ENCODE measurements around the gene LRBA.

Gene LRBA

GRCh38 chr4:150235317-150235716 is 779.8 kb downstream of the LRBA start:
- no peak for DNase-seq

DNA sequence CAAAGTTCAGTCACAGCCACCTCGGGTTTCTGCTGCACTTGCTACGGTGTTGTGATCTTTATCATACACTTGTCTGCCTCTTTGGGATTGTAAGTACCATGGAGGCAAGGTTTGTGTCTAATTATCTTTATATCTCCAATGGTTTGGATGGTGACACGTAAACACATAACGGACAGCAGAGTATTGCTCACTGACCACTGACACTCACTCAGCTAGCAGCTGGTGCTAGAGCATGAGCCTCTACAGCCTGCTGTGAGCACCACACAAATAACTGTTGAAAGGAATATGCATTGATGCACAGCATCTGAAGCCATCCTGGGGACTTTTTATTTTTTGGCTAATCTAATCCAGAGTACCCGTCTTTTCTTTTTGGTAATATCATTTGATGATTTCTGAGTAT is 780.8 kb downstream of the LRBA start:
- no peak overlapping the region for H2AFZ ChIP-seq (ENCODE audit: low read length)
- no peaks in the 10 kb centered on the region for H3K36me3 ChIP-seq (replicated peaks; ENCODE audit: insufficient read depth, low read length)
- H3K79me2 ChIP-seq (ENCODE audit: low read length) = no peaks in the 10 kb centered on the region
- H3K27me3 ChIP-seq (replicated peaks; ENCODE audit: insufficient read depth, low read length) = no peaks in the 10 kb centered on the region
- TF ChIP-seq EZH2phosphoT487 (IDR thresholded peaks at IDR 0.05; ENCODE audit: low read length) = no peak
- TF ChIP-seq EZH2 (optimal IDR thresholded peaks at IDR 0.05; ENCODE audit: low read depth, low read length) = no peak
- TF ChIP-seq, protein P1, sequence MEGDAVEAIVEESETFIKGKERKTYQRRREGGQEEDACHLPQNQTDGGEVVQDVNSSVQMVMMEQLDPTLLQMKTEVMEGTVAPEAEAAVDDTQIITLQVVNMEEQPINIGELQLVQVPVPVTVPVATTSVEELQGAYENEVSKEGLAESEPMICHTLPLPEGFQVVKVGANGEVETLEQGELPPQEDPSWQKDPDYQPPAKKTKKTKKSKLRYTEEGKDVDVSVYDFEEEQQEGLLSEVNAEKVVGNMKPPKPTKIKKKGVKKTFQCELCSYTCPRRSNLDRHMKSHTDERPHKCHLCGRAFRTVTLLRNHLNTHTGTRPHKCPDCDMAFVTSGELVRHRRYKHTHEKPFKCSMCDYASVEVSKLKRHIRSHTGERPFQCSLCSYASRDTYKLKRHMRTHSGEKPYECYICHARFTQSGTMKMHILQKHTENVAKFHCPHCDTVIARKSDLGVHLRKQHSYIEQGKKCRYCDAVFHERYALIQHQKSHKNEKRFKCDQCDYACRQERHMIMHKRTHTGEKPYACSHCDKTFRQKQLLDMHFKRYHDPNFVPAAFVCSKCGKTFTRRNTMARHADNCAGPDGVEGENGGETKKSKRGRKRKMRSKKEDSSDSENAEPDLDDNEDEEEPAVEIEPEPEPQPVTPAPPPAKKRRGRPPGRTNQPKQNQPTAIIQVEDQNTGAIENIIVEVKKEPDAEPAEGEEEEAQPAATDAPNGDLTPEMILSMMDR (IDR thresholded peaks at IDR 0.05; ENCODE audit: low read length) = no peak
- H4K20me1 ChIP-seq (ENCODE audit: insufficient read depth, low read length) = no peaks in the 10 kb centered on the region
- no peaks in the 10 kb centered on the region for H3K4me1 ChIP-seq (ENCODE audit: low read length)
- no peaks in the 10 kb centered on the region for H3K9me3 ChIP-seq (replicated peaks; ENCODE audit: insufficient read depth, low read length)
- H3K9me2 ChIP-seq (replicated peaks; ENCODE audit: insufficient read depth, low read length) = no peaks in the 10 kb centered on the region
- H3K4me2 ChIP-seq (ENCODE audit: low read depth, low read length) = no peak overlapping the region
- no peak overlapping the region for H3K27ac ChIP-seq (ENCODE audit: low read length)
- no peak overlapping the region for H3K4me3 ChIP-seq (ENCODE audit: low read length)
- no peak overlapping the region for H3K9ac ChIP-seq (ENCODE audit: low read length)
- no peaks in the 10 kb centered on the region for H3F3A ChIP-seq (ENCODE audit: insufficient read depth, low read length)
- DNase-seq = no peak

More at GRCh38 chr4:150235317-150235716, 779.8 kb downstream of the LRBA start:
- no peak overlapping the region for H3K4me3 ChIP-seq (ENCODE audit: low read length)
- H3K27ac ChIP-seq (ENCODE audit: low read length) = no peak overlapping the region
- H3K36me3 ChIP-seq (replicated peaks; ENCODE audit: insufficient read depth, low read length) = no peaks in the 10 kb centered on the region
- H4K20me1 ChIP-seq (ENCODE audit: insufficient read depth, low read length) = no peaks in the 10 kb centered on the region
- H3K4me1 ChIP-seq (ENCODE audit: low read length) = no peaks in the 10 kb centered on the region
- no peaks in the 10 kb centered on the region for H3F3A ChIP-seq (ENCODE audit: insufficient read depth, low read length)
- H2AFZ ChIP-seq (ENCODE audit: low read length) = no peak overlapping the region
- TF ChIP-seq EZH2phosphoT487 (IDR thresholded peaks at IDR 0.05; ENCODE audit: low read length) (no peak), EZH2 (optimal IDR thresholded peaks at IDR 0.05; ENCODE audit: low read depth, low read length) (no peak)
- TF ChIP-seq, protein P1 (IDR thresholded peaks at IDR 0.05; ENCODE audit: low read length) = no peak
- H3K27me3 ChIP-seq (replicated peaks; ENCODE audit: insufficient read depth, low read length) = no peaks in the 10 kb centered on the region
- H3K9ac ChIP-seq (ENCODE audit: low read length) = no peak overlapping the region
- no peaks in the 10 kb centered on the region for H3K79me2 ChIP-seq (ENCODE audit: low read length)
- no peaks in the 10 kb centered on the region for H3K9me2 ChIP-seq (replicated peaks; ENCODE audit: insufficient read depth, low read length)
- H3K4me2 ChIP-seq (ENCODE audit: low read depth, low read length) = no peak overlapping the region
- H3K9me3 ChIP-seq (replicated peaks; ENCODE audit: insufficient read depth, low read length) = no peaks in the 10 kb centered on the region

DNA sequence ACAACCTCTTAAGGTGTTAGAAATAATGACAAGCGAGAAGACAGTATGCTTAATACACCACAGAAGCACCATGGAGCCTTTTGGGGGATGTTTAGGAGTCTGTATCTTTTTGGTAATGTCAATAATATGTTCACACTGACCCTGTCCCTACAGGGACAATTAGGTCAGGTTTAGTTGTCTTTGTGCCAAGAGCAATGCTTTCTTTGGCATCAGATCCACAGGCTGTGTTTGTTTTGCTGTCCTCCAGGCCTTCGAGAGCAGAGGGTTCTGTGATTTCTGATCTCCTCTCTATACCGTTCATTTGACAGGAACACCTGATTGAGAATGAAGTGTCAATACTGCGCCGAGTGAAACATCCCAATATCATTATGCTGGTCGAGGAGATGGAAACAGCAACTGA is 783.1 kb downstream of the LRBA start:
- TF ChIP-seq EZH2 (optimal IDR thresholded peaks at IDR 0.05; ENCODE audit: low read depth, low read length) (no peak), EZH2phosphoT487 (IDR thresholded peaks at IDR 0.05; ENCODE audit: low read length) (no peak)
- TF ChIP-seq, protein P1 (IDR thresholded peaks at IDR 0.05; ENCODE audit: low read length) = no peak
- DNase-seq = no peak
- Histone ChIP-seq H3F3A (ENCODE audit: insufficient read depth, low read length) (no peaks in the 10 kb centered on the region), H3K36me3 (replicated peaks; ENCODE audit: insufficient read depth, low read length) (no peaks in the 10 kb centered on the region), H3K4me3 (ENCODE audit: low read length) (no peak overlapping the region), H3K9me3 (replicated peaks; ENCODE audit: insufficient read depth, low read length) (no peaks in the 10 kb centered on the region), H2AFZ (ENCODE audit: low read length) (no peak overlapping the region), H3K79me2 (ENCODE audit: low read length) (no peaks in the 10 kb centered on the region), H3K27me3 (replicated peaks; ENCODE audit: insufficient read depth, low read length) (no peaks in the 10 kb centered on the region), H3K27ac (ENCODE audit: low read length) (no peak overlapping the region), H4K20me1 (ENCODE audit: insufficient read depth, low read length) (no peaks in the 10 kb centered on the region), H3K4me2 (ENCODE audit: low read depth, low read length) (no peak overlapping the region), H3K9me2 (replicated peaks; ENCODE audit: insufficient read depth, low read length) (no peaks in the 10 kb centered on the region), H3K9ac (ENCODE audit: low read length) (no peak overlapping the region), H3K4me1 (ENCODE audit: low read length) (no peaks in the 10 kb centered on the region)

All from MM.1S (cell line).